ENCODE data around the gene DNAH17. TPM values are rescaled to one million over a fixed set of nuclear protein-coding genes. Genes with fewer than 3 reads are reported as not detected.

DNAH17 gene
- total RNA-seq, 1 experiment from 2014 or later, result 0.18 TPM

DNA sequence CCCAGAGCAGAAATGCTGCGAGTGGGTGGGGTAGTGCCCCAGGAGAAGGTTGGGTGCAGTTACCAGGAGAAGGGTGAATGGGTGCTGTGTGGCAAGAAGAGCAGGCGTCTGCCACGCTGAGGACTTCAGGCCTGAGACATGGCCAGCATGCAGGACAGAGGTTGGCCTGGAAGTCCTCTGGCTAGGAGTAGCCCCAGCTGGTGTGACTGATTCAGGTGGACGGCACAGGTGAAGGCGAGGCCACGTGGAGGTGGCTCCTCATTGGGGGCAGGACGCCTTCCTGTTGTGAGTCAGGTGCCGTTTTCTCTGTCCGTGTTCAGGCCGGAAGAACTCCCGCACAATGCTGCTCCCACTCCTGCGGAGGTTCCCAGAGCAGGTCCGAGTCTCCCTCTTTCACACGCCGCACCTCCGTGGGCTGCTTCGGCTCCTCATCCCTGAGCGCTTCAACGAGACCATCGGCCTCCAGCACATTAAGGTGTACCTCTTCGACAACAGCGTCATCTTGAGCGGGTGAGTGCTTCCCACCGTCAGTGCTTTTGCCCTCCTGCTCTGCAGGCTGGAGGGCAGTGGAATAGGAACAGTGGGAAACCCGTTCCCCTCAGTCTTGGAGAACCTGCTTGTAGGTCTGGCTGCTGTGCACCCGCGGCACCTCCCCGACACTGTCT is 178.0 kb downstream of the DNAH17 start:
- no TSS peak for BruUV-seq (replicated peaks)

DNA sequence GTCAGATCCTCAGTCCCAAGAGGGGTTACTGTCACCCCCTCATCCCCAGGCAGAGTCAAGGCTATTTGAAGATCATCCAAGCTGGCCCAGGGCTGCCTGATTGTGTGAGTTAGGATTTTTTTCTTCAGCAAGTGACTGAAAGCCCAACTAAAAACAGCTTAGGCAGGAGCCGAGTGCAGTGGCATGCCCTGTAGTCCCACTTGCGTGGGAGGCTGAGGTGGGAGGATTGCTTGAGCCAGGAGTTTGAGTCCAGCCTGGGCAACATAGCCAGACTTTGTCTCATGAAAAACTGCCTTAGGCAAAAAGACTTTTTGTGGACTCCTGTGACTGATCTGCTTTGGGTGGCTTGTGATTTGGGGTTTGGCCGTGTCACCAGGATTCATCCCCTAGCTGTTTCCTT is 178.8 kb downstream of the DNAH17 start:
- in situ Hi-C loops (cut with HindIII; ENCODE audit: low pct_unique_long_range_greater_than_20kb, low sequenced_read_pairs) (no loop called here), intact Hi-C loops (cut with micrococcal nuclease; ENCODE audit: unreplicated experiment) (no loop called here)
- no peak for DNase-seq (ENCODE audit: low read depth, low spot score)
- no peaks in the 10 kb centered on the region for H3K4me1 ChIP-seq (ENCODE audit: control insufficient read depth, insufficient read depth, low read length)
- no peak overlapping the region for H3K4me3 ChIP-seq (ENCODE audit: low read depth in 2 of 2, low read length in 2 of 2)
- no peak overlapping the region for H3K27ac ChIP-seq (ENCODE audit: low read length)
- CTCF ChIA-PET, result no interaction called here
- no peaks in the 10 kb centered on the region for H3K9me3 ChIP-seq (ENCODE audit: control insufficient read depth, insufficient read depth, low read depth, low read length)
- no peaks in the 10 kb centered on the region for H3K27me3 ChIP-seq (ENCODE audit: control insufficient read depth, insufficient read depth, low read length)
- no peak for TF ChIP-seq SIN3A (IDR thresholded peaks at IDR 0.05; ENCODE audit: borderline replicate concordance, insufficient read depth, low read depth, low read length)
- POLR2A ChIA-PET, result interaction anchor here (0.7 kb wide), 1 partner anchor 23 kb away, joined by 3 read pairs; no protein-coding TSS in a partner anchor
- H3K36me3 ChIP-seq (ENCODE audit: control insufficient read depth, insufficient read depth, low read length), result peaks cover 18% of the 10 kb centered on the region
- BruUV-seq (replicated peaks), result no TSS peak
- ATAC-seq, result no peak

More for the DNA sequence above, 178.0 kb downstream of the DNAH17 start:
- in situ Hi-C loops (cut with HindIII; ENCODE audit: low pct_unique_long_range_greater_than_20kb, low sequenced_read_pairs), result no loop called here
- TF ChIP-seq, protein P1, sequence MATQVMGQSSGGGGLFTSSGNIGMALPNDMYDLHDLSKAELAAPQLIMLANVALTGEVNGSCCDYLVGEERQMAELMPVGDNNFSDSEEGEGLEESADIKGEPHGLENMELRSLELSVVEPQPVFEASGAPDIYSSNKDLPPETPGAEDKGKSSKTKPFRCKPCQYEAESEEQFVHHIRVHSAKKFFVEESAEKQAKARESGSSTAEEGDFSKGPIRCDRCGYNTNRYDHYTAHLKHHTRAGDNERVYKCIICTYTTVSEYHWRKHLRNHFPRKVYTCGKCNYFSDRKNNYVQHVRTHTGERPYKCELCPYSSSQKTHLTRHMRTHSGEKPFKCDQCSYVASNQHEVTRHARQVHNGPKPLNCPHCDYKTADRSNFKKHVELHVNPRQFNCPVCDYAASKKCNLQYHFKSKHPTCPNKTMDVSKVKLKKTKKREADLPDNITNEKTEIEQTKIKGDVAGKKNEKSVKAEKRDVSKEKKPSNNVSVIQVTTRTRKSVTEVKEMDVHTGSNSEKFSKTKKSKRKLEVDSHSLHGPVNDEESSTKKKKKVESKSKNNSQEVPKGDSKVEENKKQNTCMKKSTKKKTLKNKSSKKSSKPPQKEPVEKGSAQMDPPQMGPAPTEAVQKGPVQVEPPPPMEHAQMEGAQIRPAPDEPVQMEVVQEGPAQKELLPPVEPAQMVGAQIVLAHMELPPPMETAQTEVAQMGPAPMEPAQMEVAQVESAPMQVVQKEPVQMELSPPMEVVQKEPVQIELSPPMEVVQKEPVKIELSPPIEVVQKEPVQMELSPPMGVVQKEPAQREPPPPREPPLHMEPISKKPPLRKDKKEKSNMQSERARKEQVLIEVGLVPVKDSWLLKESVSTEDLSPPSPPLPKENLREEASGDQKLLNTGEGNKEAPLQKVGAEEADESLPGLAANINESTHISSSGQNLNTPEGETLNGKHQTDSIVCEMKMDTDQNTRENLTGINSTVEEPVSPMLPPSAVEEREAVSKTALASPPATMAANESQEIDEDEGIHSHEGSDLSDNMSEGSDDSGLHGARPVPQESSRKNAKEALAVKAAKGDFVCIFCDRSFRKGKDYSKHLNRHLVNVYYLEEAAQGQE (IDR thresholded peaks at IDR 0.05; ENCODE audit: insufficient read depth in 1 of 2, low read depth in 2 of 2, low read length in 1 of 2), result 0 out of 4 replicates have a peak, but pooled peaks of 1 of the 2 experiments have one; percentile 5
- no peak for TF ChIP-seq TCF7L2 (IDR thresholded peaks at IDR 0.05; ENCODE audit: low read depth, low read length)
- ChIA-PET POLR2A (interaction anchor here (0.7 kb wide), 1 partner anchor 24 kb away, joined by 3 read pairs; no protein-coding TSS in a partner anchor), CTCF (no interaction called here)
- intact Hi-C loops (cut with micrococcal nuclease; ENCODE audit: unreplicated experiment), result no loop called here
- no peak overlapping the region for H3K27ac ChIP-seq (ENCODE audit: low read length)
- DNase-seq (ENCODE audit: low read depth, low spot score) (no peak), ATAC-seq (no peak)
- H3K9me3 ChIP-seq (ENCODE audit: control insufficient read depth, insufficient read depth, low read depth, low read length), result no peaks in the 10 kb centered on the region
- no peaks in the 10 kb centered on the region for H3K4me1 ChIP-seq (ENCODE audit: control insufficient read depth, insufficient read depth, low read length)
- H3K36me3 ChIP-seq (ENCODE audit: control insufficient read depth, insufficient read depth, low read length), result peaks cover 20% of the 10 kb centered on the region
- H3K4me3 ChIP-seq (ENCODE audit: low read depth in 2 of 2, low read length in 2 of 2), result no peak overlapping the region
- no peaks in the 10 kb centered on the region for H3K27me3 ChIP-seq (ENCODE audit: control insufficient read depth, insufficient read depth, low read length)

DNA sequence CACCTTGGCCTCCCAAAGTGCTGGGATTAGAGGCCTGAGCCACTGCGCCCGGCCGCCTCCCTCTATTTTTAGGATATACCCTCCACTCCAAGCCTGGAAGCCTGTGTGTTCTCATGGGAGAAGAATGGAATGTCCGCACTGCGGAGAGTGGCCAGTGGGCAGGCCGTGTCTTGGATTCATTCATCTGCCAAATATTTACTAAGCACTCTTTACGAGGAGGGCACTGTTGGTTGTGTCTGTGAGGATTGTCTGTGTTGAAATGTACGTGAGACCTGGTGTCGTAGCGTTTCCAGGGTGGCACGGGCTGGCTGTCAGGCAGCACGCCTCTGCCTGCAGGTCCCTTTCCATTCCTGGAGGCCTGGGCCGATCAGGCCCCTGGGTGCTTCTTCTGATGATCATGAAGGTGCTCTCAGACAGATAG is 179.5 kb downstream of the DNAH17 start:
- intact Hi-C loops (cut with micrococcal nuclease; ENCODE audit: unreplicated experiment), result no loop called here
- in situ Hi-C loops (cut with HindIII; ENCODE audit: low pct_unique_long_range_greater_than_20kb, low sequenced_read_pairs), result no loop called here
- Histone ChIP-seq H3K4me3 (ENCODE audit: low read depth in 2 of 2, low read length in 2 of 2) (no peak overlapping the region), H3K27ac (ENCODE audit: low read length) (no peak overlapping the region), H3K4me1 (ENCODE audit: control insufficient read depth, insufficient read depth, low read length) (no peaks in the 10 kb centered on the region), H3K27me3 (ENCODE audit: control insufficient read depth, insufficient read depth, low read length) (no peaks in the 10 kb centered on the region), H3K9me3 (ENCODE audit: control insufficient read depth, insufficient read depth, low read depth, low read length) (no peaks in the 10 kb centered on the region), H3K36me3 (ENCODE audit: control insufficient read depth, insufficient read depth, low read length) (peaks cover 18% of the 10 kb centered on the region)
- CTCF ChIA-PET, result no interaction called here
- no peak for ATAC-seq
- TF ChIP-seq, protein P1 (IDR thresholded peaks at IDR 0.05; ENCODE audit: insufficient read depth in 1 of 2, low read depth in 2 of 2, low read length in 1 of 2), result no peak
- TF ChIP-seq, protein P2, sequence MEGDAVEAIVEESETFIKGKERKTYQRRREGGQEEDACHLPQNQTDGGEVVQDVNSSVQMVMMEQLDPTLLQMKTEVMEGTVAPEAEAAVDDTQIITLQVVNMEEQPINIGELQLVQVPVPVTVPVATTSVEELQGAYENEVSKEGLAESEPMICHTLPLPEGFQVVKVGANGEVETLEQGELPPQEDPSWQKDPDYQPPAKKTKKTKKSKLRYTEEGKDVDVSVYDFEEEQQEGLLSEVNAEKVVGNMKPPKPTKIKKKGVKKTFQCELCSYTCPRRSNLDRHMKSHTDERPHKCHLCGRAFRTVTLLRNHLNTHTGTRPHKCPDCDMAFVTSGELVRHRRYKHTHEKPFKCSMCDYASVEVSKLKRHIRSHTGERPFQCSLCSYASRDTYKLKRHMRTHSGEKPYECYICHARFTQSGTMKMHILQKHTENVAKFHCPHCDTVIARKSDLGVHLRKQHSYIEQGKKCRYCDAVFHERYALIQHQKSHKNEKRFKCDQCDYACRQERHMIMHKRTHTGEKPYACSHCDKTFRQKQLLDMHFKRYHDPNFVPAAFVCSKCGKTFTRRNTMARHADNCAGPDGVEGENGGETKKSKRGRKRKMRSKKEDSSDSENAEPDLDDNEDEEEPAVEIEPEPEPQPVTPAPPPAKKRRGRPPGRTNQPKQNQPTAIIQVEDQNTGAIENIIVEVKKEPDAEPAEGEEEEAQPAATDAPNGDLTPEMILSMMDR (IDR thresholded peaks at IDR 0.05), result no peak
- TF ChIP-seq SIN3A (IDR thresholded peaks at IDR 0.05; ENCODE audit: borderline replicate concordance, insufficient read depth, low read depth, low read length) (no peak), TCF7L2 (IDR thresholded peaks at IDR 0.05; ENCODE audit: low read depth, low read length) (no peak), POLR2AphosphoS5 (IDR thresholded peaks at IDR 0.05; ENCODE audit: low read depth, low read length) (no peak)
- DNase-seq (ENCODE audit: low read depth, low spot score), result no peak
- POLR2A ChIA-PET, result no interaction called here
- BruUV-seq (replicated peaks), result no TSS peak
